Suppressor macrophage (primary cell): ENCODE measurements around the gene ACO2.

Experiments used
- DNase-seq, 4 experiments: peaks; one replicate each; pipeline ENCODE4 v3.0.0-alpha.2; 2020 to 2022

ACO2 gene

DNA sequence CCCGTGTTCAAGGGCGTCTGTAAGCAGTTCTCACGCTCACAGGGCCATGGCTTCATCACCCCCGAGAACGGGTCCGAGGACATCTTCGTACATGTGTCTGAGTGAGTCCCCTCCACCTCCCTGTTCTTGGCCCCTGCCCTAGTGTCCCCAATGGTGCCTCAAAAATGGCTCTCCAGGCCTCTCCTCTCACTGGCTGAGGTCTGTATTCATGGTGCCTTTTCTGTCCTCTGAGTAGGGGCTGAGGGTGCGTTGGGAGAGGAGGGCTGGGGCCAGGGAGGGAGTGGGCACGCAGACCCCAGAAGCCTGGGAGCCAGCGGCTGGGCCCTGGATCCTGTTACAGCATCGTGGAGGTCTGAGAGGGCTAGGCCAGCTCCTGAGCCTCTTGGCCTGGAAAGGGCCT is 104.8 kb downstream of the ACO2 start:
- DNase-seq: no peak

DNA sequence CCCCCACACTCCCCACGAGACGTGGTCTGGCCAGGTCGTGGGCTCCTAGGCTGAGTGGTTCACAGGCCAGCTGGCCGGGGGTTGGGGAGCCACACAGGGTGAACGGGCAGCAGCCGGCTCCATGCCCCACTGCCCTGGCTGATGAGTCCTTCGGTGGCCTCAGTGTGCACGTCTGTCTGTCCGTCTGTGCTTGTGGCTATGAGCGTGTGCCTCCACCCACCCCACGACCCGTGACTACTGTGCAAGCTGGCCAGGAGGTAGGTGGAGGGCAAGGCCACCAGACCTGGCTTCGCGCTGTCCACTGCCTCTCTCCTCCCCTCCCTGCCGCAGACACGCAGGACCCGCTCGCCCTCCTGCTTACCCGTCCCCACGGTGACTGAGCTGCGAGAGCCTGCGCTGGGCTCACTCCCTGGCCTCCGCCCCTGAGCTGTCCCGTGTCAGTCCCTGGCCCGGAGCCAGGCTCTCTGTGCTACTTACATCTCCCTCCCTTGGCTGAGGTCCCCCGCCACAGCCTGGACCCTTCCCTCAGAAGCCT is 106.0 kb downstream of the ACO2 start:
- DNase-seq: no peak

DNA sequence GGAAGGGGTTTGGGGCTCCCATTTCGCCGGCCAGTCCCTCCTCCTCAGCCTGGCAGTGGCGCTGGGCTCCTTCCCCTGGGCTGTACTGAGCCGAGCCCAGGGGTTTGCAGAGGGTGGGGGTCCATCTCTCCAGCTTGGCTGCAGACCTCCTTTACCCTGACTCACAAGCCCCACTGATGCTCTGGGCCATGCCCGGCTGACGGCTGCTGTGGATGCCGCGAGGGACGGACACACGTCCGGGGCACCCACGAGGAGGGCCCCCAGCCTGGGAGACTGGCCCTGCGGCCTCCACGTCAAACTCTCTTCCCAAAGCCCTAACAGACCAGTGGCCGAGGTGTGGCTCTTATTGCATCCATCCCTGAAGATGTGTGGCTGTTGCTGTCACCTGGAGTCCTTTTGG is 106.6 kb downstream of the ACO2 start:
- no peak for DNase-seq

DNA sequence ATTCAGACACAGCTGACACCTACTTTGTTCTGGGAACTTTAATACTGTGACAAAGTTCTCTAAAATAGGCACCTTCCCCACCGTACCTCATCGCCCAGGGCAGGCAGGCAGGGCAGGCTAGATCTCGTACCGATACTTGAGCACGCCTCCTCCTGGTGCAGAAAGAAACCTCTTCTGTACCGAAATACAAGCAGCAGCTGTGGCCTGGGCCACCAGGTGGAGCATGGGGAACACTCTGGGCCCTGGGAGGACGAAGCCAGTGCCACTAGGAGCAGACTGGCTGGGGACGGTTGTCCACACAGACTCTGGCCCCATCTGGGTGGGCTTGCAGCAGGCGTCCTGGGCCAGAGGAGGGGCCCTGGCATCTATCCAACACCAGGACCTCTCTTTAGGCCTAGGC is 108.0 kb downstream of the ACO2 start:
- peak; percentile 38 to 61 (median 46) for DNase-seq

DNA sequence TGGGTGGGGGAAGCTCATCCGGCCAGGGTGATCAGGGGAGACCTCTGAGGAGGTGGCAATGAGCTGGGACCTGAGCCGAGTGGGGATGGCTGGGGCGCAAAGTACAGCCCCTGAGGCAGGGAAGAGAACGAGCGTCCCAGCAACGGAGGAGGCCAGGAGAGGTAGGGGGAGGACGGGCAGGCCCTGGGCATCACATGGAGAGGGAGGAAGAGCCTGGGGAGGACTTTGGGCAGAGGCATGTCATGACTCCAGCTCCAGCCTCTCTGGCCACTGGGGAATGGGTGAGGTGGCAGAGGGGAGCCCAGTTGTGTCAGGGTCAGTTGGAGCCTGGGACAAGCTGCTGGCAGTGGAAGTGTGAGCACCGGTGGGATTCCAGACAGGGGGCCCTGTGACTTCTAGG is 109.2 kb downstream of the ACO2 start:
- DNase-seq: no peak
